Activated CD8-positive, alpha-beta memory T cell treated with anti-CD3 and anti-CD28 coated beads for 48 hours (primary cell): ENCODE data around the gene NPIPB8.
"Not testable (repeated sequence)": the region's sequence is repeated elsewhere in the genome, so short reads cannot be mapped to it uniquely, and the experiment has no call there.

Source experiments
- DNase-seq, 3 experiments: peaks; one replicate each; pipeline ENCODE4 v3.0.0-alpha.2; 2020; ENCODE audit warnings: low read depth in 2 of 3, low spot score in 2 of 3

Gene NPIPB8

GRCh38 chr16:28637765-28638164 lies at the start of gene NPIPB8:
Gene NPIPB8, plus strand, starts transcription at chr16:28638065. Its CDS starts 296 bp downstream, at chr16:28638361.
- DNase-seq, result not testable (repeated sequence)

GRCh38 chr16:28589069-28589468 lies 48.8 kb upstream of the NPIPB8 start:
- no peak for DNase-seq

- DNase-seq, result no peak
Measured at GRCh38 chr16:28589930-28590329, 47.9 kb upstream of the NPIPB8 start.

- DNase-seq, result no peak
Measured at GRCh38 chr16:28590384-28591340, 47.2 kb upstream of the NPIPB8 start.

- no peak for DNase-seq
Measured at GRCh38 chr16:28591355-28591754, 46.5 kb upstream of the NPIPB8 start.

GRCh38 chr16:28592511-28592910 lies 45.4 kb upstream of the NPIPB8 start:
- DNase-seq, result no peak

GRCh38 chr16:28592979-28593553 lies 44.8 kb upstream of the NPIPB8 start:
- DNase-seq, result no peak

- not testable (repeated sequence) for DNase-seq
Measured at GRCh38 chr16:28595451-28595850, 42.4 kb upstream of the NPIPB8 start.

- no peak for DNase-seq
Measured at GRCh38 chr16:28596115-28596630, 41.7 kb upstream of the NPIPB8 start.

GRCh38 chr16:28596840-28597691 lies 40.8 kb upstream of the NPIPB8 start, which contains the start of gene SULT1A2:
Gene SULT1A2, minus strand, starts transcription at chr16:28597050. Its CDS starts 1,120 bp downstream, at chr16:28595930.
- no peak for DNase-seq

- no peak for DNase-seq
Measured at GRCh38 chr16:28597692-28598261, 40.1 kb upstream of the NPIPB8 start.

- not testable (repeated sequence) for DNase-seq
Measured at GRCh38 chr16:28599377-28600285, 38.2 kb upstream of the NPIPB8 start.

- not testable (repeated sequence) for DNase-seq
Measured at GRCh38 chr16:28600965-28601364, 36.9 kb upstream of the NPIPB8 start.

- DNase-seq, result not testable (repeated sequence)
Measured at GRCh38 chr16:28601589-28601988, 36.3 kb upstream of the NPIPB8 start.

GRCh38 chr16:28602062-28602461 lies 35.8 kb upstream of the NPIPB8 start:
- not testable (repeated sequence) for DNase-seq

GRCh38 chr16:28602529-28602928 lies 35.3 kb upstream of the NPIPB8 start:
- DNase-seq, result no peak

GRCh38 chr16:28603381-28604185 lies 34.3 kb upstream of the NPIPB8 start:
- no peak for DNase-seq

- DNase-seq, result no peak
Measured at GRCh38 chr16:28604186-28604565, 33.7 kb upstream of the NPIPB8 start.
